IMR-90 (cell line): ENCODE data around the gene TLR9. TPM values are rescaled to one million over a fixed set of nuclear protein-coding genes. Genes with fewer than 3 reads are reported as not detected.

Source experiments
- ATAC-seq: fragments of 200-7000 bp; cut with Tn5 transposase; 2 replicates; pipeline ENCODE4 v1.9.1; 2020; ENCODE audit warnings: low read depth, mild to moderate bottlenecking, moderate library complexity
- BruUV-seq: library from RNA; stranded (reverse); fragments of 400-500 nt; replicated peaks from 2 replicates; lab custom pipeline; 2021; lab: Mats Ljungman, UMichigan
- CTCF ChIA-PET: fragments of 300-600 bp; formaldehyde crosslinking; extraction: SDS; loops from one replicate; lab custom pipeline; 2021; ENCODE audit warnings: antibody characterized with exemption; lab: Yijun Ruan, JAX
- POLR2A ChIA-PET: fragments of 300-600 bp; sonication (Branson Sonifier 250); formaldehyde crosslinking; loops from one replicate; lab custom pipeline; 2022; ENCODE audit warnings: antibody characterized with exemption; ENCODE audit not compliant: unreplicated experiment; lab: Charles Lee
- DNase-seq: peaks from one replicate; pipeline ENCODE4 v3.0.0; 2013
- H2AFZ ChIP-seq: replicated peaks from 2 replicates; pipeline ENCODE3; 2013; ENCODE audit warnings: low read length, mild to moderate bottlenecking; ENCODE audit not compliant: poor library complexity
- H2AK5ac ChIP-seq: 2 replicates; pipeline ENCODE4 v1.6.1; 2013; ENCODE audit warnings: low read depth, low read length, inconsistent platforms
- H2AK9ac ChIP-seq: replicated peaks from 2 replicates; pipeline ENCODE3; 2013; ENCODE audit warnings: mild to moderate bottlenecking, low read depth, low read length, moderate library complexity; ENCODE audit not compliant: poor library complexity
- H2BK120ac ChIP-seq: 2 replicates; pipeline ENCODE4 v1.6.1; 2013; ENCODE audit warnings: low read depth, low read length, inconsistent platforms
- H2BK15ac ChIP-seq: 3 replicates; pipeline ENCODE4 v1.6.1; 2013; ENCODE audit warnings: low read depth, low read length, inconsistent platforms
- H2BK20ac ChIP-seq: 2 replicates; pipeline ENCODE4 v1.6.1; 2013; ENCODE audit warnings: low read depth, mild to moderate bottlenecking, inconsistent platforms, low read length, moderate library complexity
- H2BK5ac ChIP-seq: 2 replicates; pipeline ENCODE4 v1.6.1; 2013; ENCODE audit warnings: mild to moderate bottlenecking, low read depth, low read length, inconsistent platforms; ENCODE audit not compliant: poor library complexity, severe bottlenecking
- H3K14ac ChIP-seq: replicated peaks from 2 replicates; pipeline ENCODE4 v1.6.1; 2013; ENCODE audit warnings: low read depth, low read length, inconsistent platforms
- H3K18ac ChIP-seq: 2 replicates; pipeline ENCODE4 v1.6.1; 2013; ENCODE audit warnings: low read depth, low read length, control low read depth
- H3K23ac ChIP-seq: 2 replicates; pipeline ENCODE4 v1.6.1; 2013; ENCODE audit warnings: low read depth, low read length, inconsistent platforms
- H3K27ac ChIP-seq: 2 replicates; pipeline ENCODE4 v1.5.1; 2013; ENCODE audit warnings: mild to moderate bottlenecking, control low read depth, low read length; ENCODE audit not compliant: insufficient read depth
- H3K27me3 ChIP-seq: 2 replicates; pipeline ENCODE4 v1.6.1; 2013; ENCODE audit warnings: low read length; ENCODE audit not compliant: control insufficient read depth, insufficient read depth
- H3K36me3 ChIP-seq: 2 replicates; pipeline ENCODE4 v1.6.1; 2013; ENCODE audit warnings: low read length, mixed read lengths; ENCODE audit not compliant: control insufficient read depth, insufficient read depth
- H3K4ac ChIP-seq: 2 replicates; pipeline ENCODE4 v1.6.1; 2013; ENCODE audit warnings: low read depth, low read length, inconsistent platforms
- H3K4me1 ChIP-seq: 2 replicates; pipeline ENCODE4 v1.6.1; 2013; ENCODE audit warnings: low read length, mixed read lengths; ENCODE audit not compliant: control insufficient read depth, insufficient read depth
- H3K4me2 ChIP-seq: 2 replicates; pipeline ENCODE4 v1.6.1; 2013; ENCODE audit warnings: low read depth, mild to moderate bottlenecking, control low read depth, low read length, moderate library complexity
- H3K4me3 ChIP-seq: 2 replicates; pipeline ENCODE4 v1.5.1; 2013; ENCODE audit warnings: low read depth, mild to moderate bottlenecking, control low read depth, low read length, moderate library complexity; ENCODE audit not compliant: insufficient read depth
- H3K56ac ChIP-seq: 2 replicates; pipeline ENCODE4 v1.6.1; 2013; ENCODE audit warnings: low read length, inconsistent platforms; ENCODE audit not compliant: insufficient read depth; ENCODE audit errors: extremely low read depth
- H3K79me1 ChIP-seq, 2 experiments: 2 replicates each; pipeline ENCODE4 v1.6.1; 2013; ENCODE audit warnings: low read length in 2 of 2, inconsistent platforms in 1 of 2, low read depth in 1 of 2
- H3K9ac ChIP-seq: 2 replicates; pipeline ENCODE4 v1.6.1; 2013; ENCODE audit warnings: low read depth, low read length, control low read depth
- H3K9me1 ChIP-seq: 2 replicates; pipeline ENCODE4 v1.6.1; 2013; ENCODE audit warnings: low read length, inconsistent platforms; ENCODE audit not compliant: insufficient read depth
- H3K9me3 ChIP-seq: 2 replicates; pipeline ENCODE4 v1.6.1; 2013; ENCODE audit warnings: low read length; ENCODE audit not compliant: control insufficient read depth, insufficient read depth
- H4K20me1 ChIP-seq: 2 replicates; pipeline ENCODE4 v1.6.1; 2013; ENCODE audit warnings: low read length, inconsistent platforms; ENCODE audit not compliant: insufficient read depth
- H4K5ac ChIP-seq: 2 replicates; pipeline ENCODE4 v1.6.1; 2013; ENCODE audit warnings: mild to moderate bottlenecking, low read depth, low read length, control low read depth
- H4K8ac ChIP-seq, 2 experiments: 2 replicates each; pipeline ENCODE4 v1.6.1; 2013; ENCODE audit warnings: low read depth in 2 of 2, low read length in 2 of 2, control low read depth in 1 of 2, inconsistent platforms in 1 of 2
- H4K91ac ChIP-seq: 2 replicates; pipeline ENCODE4 v1.6.1; 2013; ENCODE audit warnings: low read depth, low read length, inconsistent platforms; ENCODE audit not compliant: insufficient read depth
- CEBPB ChIP-seq: IDR thresholded peaks from 2 replicates; pipeline ENCODE4 v1.6.1; 2012; ENCODE audit warnings: low read depth, low read length, improper control_type of control experiment
- WGBS, 2 experiments: methylation state at CpG; one replicate each; pipeline versions ENCODE4 v1.1.5 to v1.1.7; 2013; ENCODE audit warnings: missing lambda C conversion rate in 2 of 2; ENCODE audit not compliant: insufficient read length in 1 of 2; ENCODE audit errors: extremely low coverage in 2 of 2; 5-methylcytosine and 5-hydroxymethylcytosine counted together
- dilution Hi-C: fragments of 300-500 bp; cut with HindIII; formaldehyde crosslinking; loops from one replicate; pipeline ENCODE4 v1.14.3; 2018; ENCODE audit warnings: low sequenced_read_pairs; ENCODE audit not compliant: unreplicated experiment
- in situ Hi-C: fragments of 300-500 bp; cut with MboI; formaldehyde crosslinking; loops from 3 replicates; pipeline ENCODE4 v1.14.3; 2019; ENCODE audit warnings: low sequenced_read_pairs, inconsistent platforms, mixed read lengths
- intact Hi-C: fragments of 100-400 bp; cut with micrococcal nuclease; formaldehyde crosslinking; loops from 2 replicates; pipeline ENCODE4 v1.10.0; 2022
- polyA plus RNA-seq, 3 experiments: library from polyadenylated mRNA; depleted of rRNA; stranded (reverse); fragments of >200 nt; gene quantifications; 2 replicates each; pipeline ENCODE4 v1.2.3, GENCODE V29; 2012; ENCODE audit warnings: low replicate concordance in 1 of 3
- total RNA-seq: library from RNA; depleted of rRNA; stranded (reverse); fragments of >200 nt; gene quantifications from 2 replicates; pipeline ENCODE4 v1.2.3, GENCODE V29; 2012
- TF ChIP-seq, protein P1 (sequence below): conservative IDR thresholded peaks from 2 replicates; pipeline ENCODE4 v1.5.1; 2012; ENCODE audit warnings: mild to moderate bottlenecking, low read depth, low read length, improper control_type of control experiment

TLR9 gene
- total and polyA plus RNA-seq, 2 of the 4 experiments (the other 2 are of a cell fraction): not detected

DNA sequence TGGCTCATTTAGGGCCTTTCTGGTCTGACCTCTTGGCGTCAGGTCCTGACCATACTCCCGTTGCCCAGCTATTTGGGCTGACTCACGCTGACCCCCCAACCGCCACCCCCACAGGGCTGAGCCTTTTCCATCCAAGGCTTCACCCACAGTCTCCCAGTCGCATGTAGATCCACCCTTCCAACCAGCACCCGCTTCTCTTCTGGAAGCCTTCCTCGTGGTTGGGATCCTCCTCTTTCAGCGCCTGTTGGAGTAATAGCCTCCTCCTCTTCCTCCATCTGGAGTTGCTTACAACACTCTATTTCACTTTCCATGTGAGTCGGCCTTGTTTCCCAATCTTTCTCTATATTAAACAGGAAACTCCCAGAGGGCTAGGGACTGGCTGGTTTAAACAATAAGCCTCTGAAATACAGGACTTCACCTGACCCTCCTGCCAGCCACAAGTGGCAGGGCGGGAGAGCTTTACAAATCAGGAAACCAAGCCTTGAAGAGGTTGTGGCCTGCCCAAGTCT, 29.6 kb downstream of the TLR9 start:
- DNase-seq (peak; percentile 75), ATAC-seq (no peak)
- Histone ChIP-seq H4K20me1 (peaks cover 6% of the 10 kb centered on the region), H3K9me3 (no peaks in the 10 kb centered on the region), H2AK9ac (peak overlapping the region; percentile 65), H2BK15ac (peak overlapping the region; percentile 4; the same call in 1 of the 3 replicates), H3K4me2 (0 out of 2 replicates have a peak overlapping the region, but pooled peaks have one; percentile 20), H3K4ac (peak overlapping the region; percentile 84), H3K27me3 (no peaks in the 10 kb centered on the region), H3K23ac (0 out of 2 replicates have a peak overlapping the region, but pooled peaks have one; percentile 24), H3K36me3 (peaks cover 5% of the 10 kb centered on the region; the same call in 1 of the 2 replicates), H3K9me1 (peaks cover 33% of the 10 kb centered on the region), H4K8ac (peak overlapping the region; percentile 71 to 84; a peak in 3 of 4 replicates), H3K4me1 (peaks cover 39% of the 10 kb centered on the region), H2BK5ac (peak overlapping the region; percentile 6), H4K91ac (no peak overlapping the region), H2AK5ac (peak overlapping the region; percentile 20; the same call in 1 of the 2 replicates), H2BK120ac (peak overlapping the region; percentile 64; the same call in 1 of the 2 replicates), H3K27ac (peak overlapping the region; percentile 73), H3K18ac (peak overlapping the region; percentile 61), H4K5ac (peak overlapping the region; percentile 92), H3K4me3 (no peak overlapping the region), H3K14ac (peak overlapping the region; percentile 74), H3K9ac (no peak overlapping the region), H2AFZ (peak overlapping the region; percentile 69), H3K56ac (no peak overlapping the region; the same call in 1 of the 2 replicates), H2BK20ac (peak overlapping the region; percentile 58; the same call in 1 of the 2 replicates), H3K79me1 (peaks cover 12 to 34% of the 10 kb centered on the region in 2 experiments)
- in situ Hi-C loops: no loop called here
- intact Hi-C loops: loop anchor here (2.0 to 5.0 kb wide), 3 partner anchors 44 to 253 kb away; partner anchors contain the start of genes PARP3, POC1A and RPL29
- POLR2A ChIA-PET: no interaction called here
- WGBS, 2 experiments: 84% methylated on average over 5 of the region's 10 CpGs; no CpG with 5 or more reads in 1 of the 2 experiments
- CTCF ChIA-PET: no interaction called here
- BruUV-seq: no TSS peak
- TF ChIP-seq, protein P1, sequence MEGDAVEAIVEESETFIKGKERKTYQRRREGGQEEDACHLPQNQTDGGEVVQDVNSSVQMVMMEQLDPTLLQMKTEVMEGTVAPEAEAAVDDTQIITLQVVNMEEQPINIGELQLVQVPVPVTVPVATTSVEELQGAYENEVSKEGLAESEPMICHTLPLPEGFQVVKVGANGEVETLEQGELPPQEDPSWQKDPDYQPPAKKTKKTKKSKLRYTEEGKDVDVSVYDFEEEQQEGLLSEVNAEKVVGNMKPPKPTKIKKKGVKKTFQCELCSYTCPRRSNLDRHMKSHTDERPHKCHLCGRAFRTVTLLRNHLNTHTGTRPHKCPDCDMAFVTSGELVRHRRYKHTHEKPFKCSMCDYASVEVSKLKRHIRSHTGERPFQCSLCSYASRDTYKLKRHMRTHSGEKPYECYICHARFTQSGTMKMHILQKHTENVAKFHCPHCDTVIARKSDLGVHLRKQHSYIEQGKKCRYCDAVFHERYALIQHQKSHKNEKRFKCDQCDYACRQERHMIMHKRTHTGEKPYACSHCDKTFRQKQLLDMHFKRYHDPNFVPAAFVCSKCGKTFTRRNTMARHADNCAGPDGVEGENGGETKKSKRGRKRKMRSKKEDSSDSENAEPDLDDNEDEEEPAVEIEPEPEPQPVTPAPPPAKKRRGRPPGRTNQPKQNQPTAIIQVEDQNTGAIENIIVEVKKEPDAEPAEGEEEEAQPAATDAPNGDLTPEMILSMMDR: no peak
- peak; percentile 68 for TF ChIP-seq CEBPB
- dilution Hi-C loops: no loop called here
